A673 (cell line): ENCODE data around the gene ZNF669.

Source experiments
- CTCF ChIP-seq: fragments of 300-800, 200-600 bp; sonication (generic); conservative IDR thresholded peaks from 2 replicates; pipeline ENCODE4 v1.5.1; 2017; ENCODE audit warnings: low read depth, mild to moderate bottlenecking, antibody characterized with exemption, low read length, moderate library complexity, mixed read lengths
- EZH2 ChIP-seq: fragments of 200-600 bp; sonication (generic); IDR thresholded peaks from 2 replicates; pipeline ENCODE4 v1.6.1; 2017; ENCODE audit warnings: borderline replicate concordance, low read depth, mild to moderate bottlenecking, mixed read lengths, antibody characterized with exemption, low read length; ENCODE audit not compliant: poor library complexity, severe bottlenecking

DNA sequence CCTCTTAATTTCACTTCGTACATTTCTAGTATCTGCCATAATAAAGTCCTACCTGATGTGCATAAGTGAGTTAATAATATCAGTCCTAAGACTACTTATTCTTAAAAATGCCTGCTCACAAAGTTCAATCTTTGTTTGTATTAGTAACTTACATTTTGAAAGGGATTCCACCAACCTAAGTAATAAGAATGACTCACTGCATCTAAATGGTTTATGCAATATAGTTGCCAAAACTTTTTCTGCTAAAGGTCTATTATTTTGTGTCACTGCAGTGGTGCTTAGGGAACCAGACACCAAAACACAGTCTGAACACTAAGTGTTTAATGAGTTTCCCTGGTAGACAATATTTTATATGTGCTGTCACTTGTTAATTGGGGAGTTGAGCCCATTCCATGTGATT is 1.8 kb downstream of the ZNF669 start:
- no peak for TF ChIP-seq CTCF
- TF ChIP-seq EZH2: no peak
